WTC11 (cell line): ENCODE data around the gene NTN4. TPM values are rescaled to one million over a fixed set of nuclear protein-coding genes. Genes with fewer than 3 reads are reported as not detected.

ENCODE experiments used
- ATAC-seq: fragments of 200-7000 bp; cut with Tn5 transposase; 2 replicates; pipeline ENCODE4 v1.10.0; 2021; ENCODE audit warnings: mild to moderate bottlenecking, moderate library complexity
- CTCF ChIA-PET: fragments of 300-600 bp; sonication (Branson Sonifier 250); formaldehyde crosslinking; loops from one replicate; lab custom pipeline; 2021; ENCODE audit warnings: antibody characterized with exemption; lab: Charles Lee
- POLR2A ChIA-PET: fragments of 350-600 bp; sonication (Branson Sonifier 250); formaldehyde crosslinking; loops from one replicate; lab custom pipeline; 2021; ENCODE audit warnings: antibody characterized with exemption; lab: Charles Lee
- DNase-seq: peaks from one replicate; pipeline ENCODE4 v3.0.0; 2021; ENCODE audit warnings: low spot score
- H3K27ac Mint-ChIP-seq: 2 replicates; pipeline ENCODE4 v1.8.0; 2021; ENCODE audit warnings: mixed read lengths
- H3K27me3 Mint-ChIP-seq: 2 replicates; pipeline ENCODE4 v1.8.0; 2021; ENCODE audit warnings: low read depth, mild to moderate bottlenecking, moderate library complexity, mixed read lengths
- H3K36me3 Mint-ChIP-seq: 2 replicates; pipeline ENCODE4 v1.8.0; 2021; ENCODE audit warnings: mixed read lengths
- H3K4me1 Mint-ChIP-seq: 2 replicates; pipeline ENCODE4 v1.8.0; 2022; ENCODE audit warnings: mixed read lengths
- H3K4me3 Mint-ChIP-seq: 2 replicates; pipeline ENCODE4 v1.8.0; 2021; ENCODE audit warnings: mild to moderate bottlenecking, moderate library complexity, mixed read lengths
- H3K9me3 Mint-ChIP-seq: 2 replicates; pipeline ENCODE4 v1.8.0; 2021; ENCODE audit warnings: mixed read lengths
- CREB1 ChIP-seq: sonication (generic); formaldehyde crosslinking; IDR thresholded peaks from 2 replicates; pipeline ENCODE4 v1.8.0; 2023; ENCODE audit warnings: mild to moderate bottlenecking, missing genetic modification reagents
- CREM ChIP-seq: sonication (generic); formaldehyde crosslinking; IDR thresholded peaks from 2 replicates; pipeline ENCODE4 v1.8.1; 2022; ENCODE audit warnings: mild to moderate bottlenecking, missing genetic modification reagents, moderate library complexity
- EMX1 ChIP-seq: fragments of 250-450 bp; sonication (Bioruptor Pico); IDR thresholded peaks from 2 replicates; pipeline ENCODE4 v1.8.0; 2021; ENCODE audit warnings: mild to moderate bottlenecking
- FOXJ3 ChIP-seq: sonication (generic); formaldehyde crosslinking; IDR thresholded peaks from 2 replicates; pipeline ENCODE4 v1.9.0; 2021; ENCODE audit warnings: missing genetic modification reagents, mild to moderate bottlenecking, borderline replicate concordance
- GRHL2 ChIP-seq: fragments of 250-450 bp; sonication (Bioruptor Pico); IDR thresholded peaks from 2 replicates; pipeline ENCODE4 v1.8.0; 2022; ENCODE audit warnings: mild to moderate bottlenecking, moderate library complexity; ENCODE audit not compliant: insufficient replicate concordance, severe bottlenecking
- GTF2I ChIP-seq: fragments of 250-450 bp; sonication (Bioruptor Pico); conservative IDR thresholded peaks from 2 replicates; pipeline ENCODE4 v1.4.0; 2021; ENCODE audit warnings: mild to moderate bottlenecking
- HMGA2 ChIP-seq: fragments of 250-450 bp; sonication (Bioruptor Pico); IDR thresholded peaks from 2 replicates; pipeline ENCODE4 v1.4.0; 2021; ENCODE audit warnings: mild to moderate bottlenecking, moderate library complexity
- JUN ChIP-seq: sonication (generic); formaldehyde crosslinking; IDR thresholded peaks from 2 replicates; pipeline ENCODE4 v1.8.0; 2023; ENCODE audit warnings: mild to moderate bottlenecking, missing genetic modification reagents
- NFE2L1 ChIP-seq: sonication (generic); formaldehyde crosslinking; IDR thresholded peaks from 2 replicates; pipeline ENCODE4 v1.8.1; 2023; ENCODE audit warnings: missing genetic modification reagents
- NFYB ChIP-seq: sonication (generic); formaldehyde crosslinking; conservative IDR thresholded peaks from 2 replicates; pipeline ENCODE4 v1.8.0; 2022; ENCODE audit warnings: low read depth, missing genetic modification reagents
- NR1H2 ChIP-seq: sonication (generic); formaldehyde crosslinking; IDR thresholded peaks from 2 replicates; pipeline ENCODE4 v1.9.0; 2021; ENCODE audit warnings: mild to moderate bottlenecking, moderate library complexity, missing genetic modification reagents
- NR2C2 ChIP-seq: sonication (generic); formaldehyde crosslinking; IDR thresholded peaks from 2 replicates; pipeline ENCODE4 v1.8.0; 2022; ENCODE audit warnings: mild to moderate bottlenecking, missing genetic modification reagents
- PRRX2 ChIP-seq: fragments of 250-450 bp; sonication (Bioruptor Pico); IDR thresholded peaks from 2 replicates; pipeline ENCODE4 v1.8.0; 2021; ENCODE audit warnings: mild to moderate bottlenecking
- RORB ChIP-seq: fragments of 250-450 bp; sonication (Bioruptor Pico); IDR thresholded peaks from 2 replicates; pipeline ENCODE4 v1.9.0; 2021; ENCODE audit warnings: mild to moderate bottlenecking
- SMAD3 ChIP-seq: sonication (generic); formaldehyde crosslinking; IDR thresholded peaks from 2 replicates; pipeline ENCODE4 v1.8.0; 2022; ENCODE audit warnings: missing genetic modification reagents, mild to moderate bottlenecking, borderline replicate concordance
- TCF7 ChIP-seq: sonication (generic); formaldehyde crosslinking; IDR thresholded peaks from 2 replicates; pipeline ENCODE4 v1.8.0; 2022; ENCODE audit warnings: mild to moderate bottlenecking, low read depth, missing genetic modification reagents, moderate library complexity
- TEAD4 ChIP-seq: sonication (generic); formaldehyde crosslinking; IDR thresholded peaks from 2 replicates; pipeline ENCODE4 v1.8.0; 2022; ENCODE audit warnings: mild to moderate bottlenecking, missing genetic modification reagents
- ZNF138 ChIP-seq: sonication (generic); formaldehyde crosslinking; conservative IDR thresholded peaks from 2 replicates; pipeline ENCODE4 v1.8.1; 2022; ENCODE audit warnings: mild to moderate bottlenecking, moderate library complexity, missing genetic modification reagents
- ZNF232 ChIP-seq: sonication (generic); formaldehyde crosslinking; IDR thresholded peaks from 2 replicates; pipeline ENCODE4 v1.8.0; 2022; ENCODE audit warnings: mild to moderate bottlenecking, missing genetic modification reagents
- ZNF263 ChIP-seq: sonication (generic); formaldehyde crosslinking; IDR thresholded peaks from 2 replicates; pipeline ENCODE4 v1.8.1; 2022; ENCODE audit warnings: low read depth, mild to moderate bottlenecking, moderate library complexity, missing genetic modification reagents
- ZNF396 ChIP-seq: fragments of 250-450 bp; sonication (Bioruptor Pico); IDR thresholded peaks from 2 replicates; pipeline ENCODE4 v1.8.0; 2021; ENCODE audit warnings: mild to moderate bottlenecking, moderate library complexity, borderline replicate concordance
- total RNA-seq: library from RNA; stranded (reverse); gene quantifications from 3 replicates; pipeline ENCODE4 v1.2.3, GENCODE V29; 2021
- TF ChIP-seq, protein P1 (sequence below): sonication (generic); formaldehyde crosslinking; IDR thresholded peaks from 2 replicates; pipeline ENCODE4 v1.8.1; 2023; ENCODE audit warnings: mild to moderate bottlenecking, moderate library complexity, missing genetic modification reagents
- TF ChIP-seq, protein P2 (sequence below): fragments of 250-450 bp; sonication (Bioruptor Pico); conservative IDR thresholded peaks from 2 replicates; pipeline ENCODE4 v1.9.0; 2021; ENCODE audit warnings: mild to moderate bottlenecking
- TF ChIP-seq, protein P3 (sequence below): sonication (generic); formaldehyde crosslinking; IDR thresholded peaks from 2 replicates; pipeline ENCODE4 v1.8.1; 2023; ENCODE audit warnings: mild to moderate bottlenecking, missing genetic modification reagents
- TF ChIP-seq, protein P4 (sequence below): sonication (generic); formaldehyde crosslinking; IDR thresholded peaks from 2 replicates; pipeline ENCODE4 v1.8.0; 2023; ENCODE audit warnings: missing genetic modification reagents
- TF ChIP-seq, protein P5 (sequence below): sonication (generic); formaldehyde crosslinking; IDR thresholded peaks from 2 replicates; pipeline ENCODE4 v1.8.1; 2022; ENCODE audit warnings: mild to moderate bottlenecking, moderate library complexity, missing genetic modification reagents
- TF ChIP-seq, protein P6 (sequence below): sonication (generic); formaldehyde crosslinking; IDR thresholded peaks from 2 replicates; pipeline ENCODE4 v1.8.1; 2022; ENCODE audit warnings: missing genetic modification reagents, borderline replicate concordance
- TF ChIP-seq, protein P7 (sequence below): sonication (generic); formaldehyde crosslinking; conservative IDR thresholded peaks from 2 replicates; pipeline ENCODE4 v1.8.1; 2022; ENCODE audit warnings: mild to moderate bottlenecking, missing genetic modification reagents

Gene NTN4
- total RNA-seq, 1 experiment from 2014 or later: 2.7 TPM

DNA sequence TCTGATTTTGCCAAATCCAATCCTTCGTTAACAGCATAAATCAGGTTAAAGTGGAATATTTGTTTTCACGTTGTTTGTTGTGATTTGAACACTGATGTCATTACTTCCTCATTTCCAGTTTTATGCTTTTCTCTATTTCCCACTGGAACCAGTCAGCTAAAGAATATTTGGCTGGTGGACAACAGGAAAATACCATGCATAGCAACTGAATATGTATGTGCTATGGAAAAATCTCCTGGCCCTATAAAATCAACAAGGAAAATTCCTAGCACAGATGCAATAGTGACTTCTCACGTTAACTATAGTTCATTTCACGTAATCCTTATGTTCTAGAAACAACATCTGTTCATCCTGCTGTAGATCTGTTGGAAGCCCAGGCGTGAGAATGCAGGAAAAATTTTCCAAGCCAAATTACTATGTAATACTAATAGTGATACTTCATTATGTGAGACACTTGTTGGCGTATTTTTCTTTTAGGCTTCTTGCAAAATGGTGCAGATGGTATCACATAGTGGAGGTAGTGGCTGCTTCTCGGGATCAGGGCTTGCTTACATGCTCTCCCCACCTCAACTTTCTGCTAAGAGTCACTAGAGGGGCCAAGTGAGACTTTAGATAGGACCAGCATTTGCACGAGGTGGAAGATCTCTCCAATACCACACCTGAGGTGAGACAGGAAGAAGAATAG, 153.0 kb downstream of the NTN4 start:
- H3K27ac Mint-ChIP-seq: peak overlapping the region; percentile 4; the same call in 1 of the 2 replicates
- H3K36me3 Mint-ChIP-seq: peaks cover 10% of the 10 kb centered on the region
- no peaks in the 10 kb centered on the region for H3K27me3 Mint-ChIP-seq
- ATAC-seq (no peak), DNase-seq (no peak)
- no peak for TF ChIP-seq ZNF232 (CRISPR knock-in tag)
- TF ChIP-seq CREB1 (CRISPR knock-in tag): no peak
- TF ChIP-seq NFE2L1: no peak
- TF ChIP-seq, protein P1, sequence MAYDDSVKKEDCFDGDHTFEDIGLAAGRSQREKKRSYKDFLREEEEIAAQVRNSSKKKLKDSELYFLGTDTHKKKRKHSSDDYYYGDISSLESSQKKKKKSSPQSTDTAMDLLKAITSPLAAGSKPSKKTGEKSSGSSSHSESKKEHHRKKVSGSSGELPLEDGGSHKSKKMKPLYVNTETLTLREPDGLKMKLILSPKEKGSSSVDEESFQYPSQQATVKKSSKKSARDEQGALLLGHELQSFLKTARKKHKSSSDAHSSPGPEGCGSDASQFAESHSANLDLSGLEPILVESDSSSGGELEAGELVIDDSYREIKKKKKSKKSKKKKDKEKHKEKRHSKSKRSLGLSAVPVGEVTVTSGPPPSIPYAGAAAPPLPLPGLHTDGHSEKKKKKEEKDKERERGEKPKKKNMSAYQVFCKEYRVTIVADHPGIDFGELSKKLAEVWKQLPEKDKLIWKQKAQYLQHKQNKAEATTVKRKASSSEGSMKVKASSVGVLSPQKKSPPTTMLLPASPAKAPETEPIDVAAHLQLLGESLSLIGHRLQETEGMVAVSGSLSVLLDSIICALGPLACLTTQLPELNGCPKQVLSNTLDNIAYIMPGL (CRISPR knock-in tag): no peak
- TF ChIP-seq HMGA2 (CRISPR knock-in tag): no peak
- no peak for TF ChIP-seq ZNF263
- TF ChIP-seq SMAD3 (CRISPR knock-in tag): no peak
- no peak for TF ChIP-seq NR1H2
- TF ChIP-seq CREM (CRISPR knock-in tag): no peak
- ChIA-PET CTCF (no interaction called here), POLR2A (no interaction called here)
- peaks cover 9% of the 10 kb centered on the region for H3K9me3 Mint-ChIP-seq
- H3K4me3 Mint-ChIP-seq: no peak overlapping the region
- H3K4me1 Mint-ChIP-seq: no peaks in the 10 kb centered on the region

DNA sequence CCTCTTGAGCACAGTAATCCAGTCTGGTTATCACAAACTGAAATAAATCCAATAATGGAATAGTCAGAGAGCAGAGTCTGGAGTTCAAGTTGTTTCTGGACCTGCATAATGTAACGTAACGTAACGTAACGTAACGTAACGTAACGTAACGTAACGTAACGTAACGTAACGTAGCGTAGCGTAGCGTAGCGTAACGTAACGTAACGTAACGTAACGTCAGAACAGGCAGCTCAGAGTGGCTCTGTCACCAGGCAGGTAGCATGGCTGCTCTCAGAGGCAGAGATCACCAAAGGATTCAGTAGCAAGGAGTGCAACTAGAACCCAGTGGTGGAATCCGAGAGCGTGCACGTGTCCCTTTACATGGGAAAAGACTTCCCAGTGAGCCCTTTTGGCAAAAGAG, 153.6 kb downstream of the NTN4 start:
- CTCF ChIA-PET: no interaction called here

More for the DNA sequence above, 153.6 kb downstream of the NTN4 start:
- H3K27me3 Mint-ChIP-seq: no peaks in the 10 kb centered on the region
- no peaks in the 10 kb centered on the region for H3K4me1 Mint-ChIP-seq
- TF ChIP-seq, protein P2, sequence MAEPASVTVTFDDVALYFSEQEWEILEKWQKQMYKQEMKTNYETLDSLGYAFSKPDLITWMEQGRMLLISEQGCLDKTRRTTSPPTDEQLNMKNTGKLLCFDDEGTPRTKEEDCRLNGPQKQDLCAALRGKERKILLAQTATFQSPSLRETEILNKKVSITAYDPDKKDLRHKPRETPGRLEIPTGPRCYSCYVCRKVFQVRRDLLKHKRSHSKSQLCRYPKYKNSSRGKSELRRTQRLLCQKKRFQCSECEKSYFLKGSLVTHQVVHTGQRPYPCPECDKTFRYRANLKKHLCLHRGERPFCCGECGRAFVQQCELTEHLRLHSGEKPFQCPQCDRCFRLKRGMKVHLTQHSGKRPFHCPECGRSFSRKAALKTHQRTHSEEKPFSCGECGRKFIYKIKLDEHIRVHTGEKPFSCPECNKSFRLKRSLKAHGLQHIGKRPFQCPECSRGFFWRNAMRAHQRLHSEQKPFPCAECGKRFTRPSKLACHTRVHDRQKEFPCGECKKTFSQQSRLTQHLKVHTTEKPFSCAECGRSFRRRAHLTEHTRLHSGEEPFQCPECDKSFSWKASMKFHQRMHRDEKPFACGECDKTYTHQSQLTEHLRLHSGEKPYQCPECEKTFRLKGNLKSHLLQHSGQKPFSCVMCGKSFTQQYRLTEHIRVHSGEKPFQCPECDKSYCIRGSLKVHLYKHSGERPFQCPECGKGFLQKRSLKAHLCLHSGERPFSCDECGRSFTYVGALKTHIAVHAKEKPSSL (CRISPR knock-in tag): no peak
- TF ChIP-seq, protein P3, sequence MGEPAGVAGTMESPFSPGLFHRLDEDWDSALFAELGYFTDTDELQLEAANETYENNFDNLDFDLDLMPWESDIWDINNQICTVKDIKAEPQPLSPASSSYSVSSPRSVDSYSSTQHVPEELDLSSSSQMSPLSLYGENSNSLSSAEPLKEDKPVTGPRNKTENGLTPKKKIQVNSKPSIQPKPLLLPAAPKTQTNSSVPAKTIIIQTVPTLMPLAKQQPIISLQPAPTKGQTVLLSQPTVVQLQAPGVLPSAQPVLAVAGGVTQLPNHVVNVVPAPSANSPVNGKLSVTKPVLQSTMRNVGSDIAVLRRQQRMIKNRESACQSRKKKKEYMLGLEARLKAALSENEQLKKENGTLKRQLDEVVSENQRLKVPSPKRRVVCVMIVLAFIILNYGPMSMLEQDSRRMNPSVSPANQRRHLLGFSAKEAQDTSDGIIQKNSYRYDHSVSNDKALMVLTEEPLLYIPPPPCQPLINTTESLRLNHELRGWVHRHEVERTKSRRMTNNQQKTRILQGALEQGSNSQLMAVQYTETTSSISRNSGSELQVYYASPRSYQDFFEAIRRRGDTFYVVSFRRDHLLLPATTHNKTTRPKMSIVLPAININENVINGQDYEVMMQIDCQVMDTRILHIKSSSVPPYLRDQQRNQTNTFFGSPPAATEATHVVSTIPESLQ (CRISPR knock-in tag): no peak
- TF ChIP-seq, protein P4, sequence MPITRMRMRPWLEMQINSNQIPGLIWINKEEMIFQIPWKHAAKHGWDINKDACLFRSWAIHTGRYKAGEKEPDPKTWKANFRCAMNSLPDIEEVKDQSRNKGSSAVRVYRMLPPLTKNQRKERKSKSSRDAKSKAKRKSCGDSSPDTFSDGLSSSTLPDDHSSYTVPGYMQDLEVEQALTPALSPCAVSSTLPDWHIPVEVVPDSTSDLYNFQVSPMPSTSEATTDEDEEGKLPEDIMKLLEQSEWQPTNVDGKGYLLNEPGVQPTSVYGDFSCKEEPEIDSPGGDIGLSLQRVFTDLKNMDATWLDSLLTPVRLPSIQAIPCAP (CRISPR knock-in tag): no peak
- no peak for TF ChIP-seq JUN (CRISPR knock-in tag)
- no peak for TF ChIP-seq NR2C2 (CRISPR knock-in tag)
- TF ChIP-seq ZNF138 (CRISPR knock-in tag): no peak
- TF ChIP-seq GRHL2 (CRISPR knock-in tag): no peak
- TF ChIP-seq, protein P5, sequence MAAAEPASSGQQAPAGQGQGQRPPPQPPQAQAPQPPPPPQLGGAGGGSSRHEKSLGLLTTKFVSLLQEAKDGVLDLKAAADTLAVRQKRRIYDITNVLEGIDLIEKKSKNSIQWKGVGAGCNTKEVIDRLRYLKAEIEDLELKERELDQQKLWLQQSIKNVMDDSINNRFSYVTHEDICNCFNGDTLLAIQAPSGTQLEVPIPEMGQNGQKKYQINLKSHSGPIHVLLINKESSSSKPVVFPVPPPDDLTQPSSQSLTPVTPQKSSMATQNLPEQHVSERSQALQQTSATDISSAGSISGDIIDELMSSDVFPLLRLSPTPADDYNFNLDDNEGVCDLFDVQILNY (CRISPR knock-in tag): no peak
- TF ChIP-seq PRRX2 (CRISPR knock-in tag): no peak
- no peak for TF ChIP-seq ZNF396 (CRISPR knock-in tag)
- TF ChIP-seq, protein P6, sequence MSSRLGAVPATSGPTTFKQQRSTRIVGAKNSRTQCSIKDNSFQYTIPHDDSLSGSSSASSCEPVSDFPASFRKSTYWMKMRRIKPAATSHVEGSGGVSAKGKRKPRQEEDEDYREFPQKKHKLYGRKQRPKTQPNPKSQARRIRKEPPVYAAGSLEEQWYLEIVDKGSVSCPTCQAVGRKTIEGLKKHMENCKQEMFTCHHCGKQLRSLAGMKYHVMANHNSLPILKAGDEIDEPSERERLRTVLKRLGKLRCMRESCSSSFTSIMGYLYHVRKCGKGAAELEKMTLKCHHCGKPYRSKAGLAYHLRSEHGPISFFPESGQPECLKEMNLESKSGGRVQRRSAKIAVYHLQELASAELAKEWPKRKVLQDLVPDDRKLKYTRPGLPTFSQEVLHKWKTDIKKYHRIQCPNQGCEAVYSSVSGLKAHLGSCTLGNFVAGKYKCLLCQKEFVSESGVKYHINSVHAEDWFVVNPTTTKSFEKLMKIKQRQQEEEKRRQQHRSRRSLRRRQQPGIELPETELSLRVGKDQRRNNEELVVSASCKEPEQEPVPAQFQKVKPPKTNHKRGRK (CRISPR knock-in tag): no peak
- TF ChIP-seq TCF7 (CRISPR knock-in tag): no peak
- TF ChIP-seq RORB (CRISPR knock-in tag): no peak
- no peak for TF ChIP-seq FOXJ3 (CRISPR knock-in tag)
- TF ChIP-seq, protein P7, sequence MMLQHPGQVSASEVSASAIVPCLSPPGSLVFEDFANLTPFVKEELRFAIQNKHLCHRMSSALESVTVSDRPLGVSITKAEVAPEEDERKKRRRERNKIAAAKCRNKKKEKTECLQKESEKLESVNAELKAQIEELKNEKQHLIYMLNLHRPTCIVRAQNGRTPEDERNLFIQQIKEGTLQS (CRISPR knock-in tag): no peak
- TF ChIP-seq EMX1 (CRISPR knock-in tag): no peak
- no peak for TF ChIP-seq NFYB
- no peak for TF ChIP-seq GTF2I
- no peak for TF ChIP-seq TEAD4 (CRISPR knock-in tag)
- no peak for DNase-seq
- peaks cover 5% of the 10 kb centered on the region for H3K9me3 Mint-ChIP-seq
- no peak for ATAC-seq
- H3K4me3 Mint-ChIP-seq: no peak overlapping the region
- no peak overlapping the region for H3K27ac Mint-ChIP-seq
- peaks cover 5% of the 10 kb centered on the region; the same call in 1 of the 2 replicates for H3K36me3 Mint-ChIP-seq
- POLR2A ChIA-PET: no interaction called here
